GM12878 (cell line): ENCODE data around the gene PLXND1.
A peak's percentile ranks its signal among the peaks of the same experiment; 100 is the strongest.

Experiments used
- CTCF ChIP-seq, 3 experiments: IDR thresholded peaks in 2 of 3; conservative IDR thresholded peaks in 1 of 3; 2 replicates each; pipeline ENCODE4 v1.5.1; 2011; ENCODE audit warnings: low read depth in 3 of 3, low read length in 3 of 3, mild to moderate bottlenecking in 3 of 3, control low read depth in 2 of 3, moderate library complexity in 2 of 3, inconsistent platforms in 1 of 3, mixed read lengths in 1 of 3; ENCODE audit not compliant: control insufficient read depth in 2 of 3, insufficient read depth in 1 of 3; ENCODE audit errors: extremely low read depth in 1 of 3
- EZH2 ChIP-seq: IDR thresholded peaks from 2 replicates; pipeline ENCODE4 v1.6.1; 2012; ENCODE audit warnings: low read depth, mild to moderate bottlenecking, control low read depth, inconsistent platforms, low read length, borderline replicate concordance; ENCODE audit not compliant: control insufficient read depth
- FOXM1 ChIP-seq: IDR thresholded peaks from 2 replicates; pipeline ENCODE4 v1.6.1; 2012; ENCODE audit warnings: low read depth, mild to moderate bottlenecking, inconsistent platforms, low read length, moderate library complexity
- MAX ChIP-seq: IDR thresholded peaks from 2 replicates; pipeline ENCODE4 v1.6.1; 2012; ENCODE audit warnings: low read depth, low read length, improper control_type of control experiment
- PML ChIP-seq: IDR thresholded peaks from 2 replicates; pipeline ENCODE4 v1.6.1; 2012; ENCODE audit warnings: low read length, inconsistent platforms
- TAF1 ChIP-seq: IDR thresholded peaks from 2 replicates; pipeline ENCODE4 v1.6.1; 2011; ENCODE audit warnings: mild to moderate bottlenecking, low read depth, low read length, borderline replicate concordance
- YY1 ChIP-seq: IDR thresholded peaks from 2 replicates; pipeline ENCODE4 v1.6.1; 2011; ENCODE audit warnings: low read depth, mild to moderate bottlenecking, low read length

GRCh38 chr3:129526121-129526900 lies 80.2 kb downstream of the PLXND1 start:
- TF ChIP-seq CTCF (IDR thresholded peaks at IDR 0.05 in 2 of 3, conservative IDR thresholded peaks at IDR 0.05 in 1 of 3; ENCODE audit: control insufficient read depth in 2 of 3, extremely low read depth in 1 of 3, insufficient read depth in 1 of 3, low read depth in 3 of 3, low read length in 3 of 3) (no peak), FOXM1 (no peak), EZH2 (no peak), PML (no peak), YY1 (0 out of 2 replicates have a peak, but pooled peaks have one; percentile 48), MAX (no peak), TAF1 (no peak)
